Keratinocyte (primary cell): Measurements from ENCODE around the gene SLC17A2. TPM values are rescaled to one million over a fixed set of nuclear protein-coding genes. Genes with fewer than 3 reads are reported as not detected.

Experiments used
- DNase-seq: peaks from one replicate; pipeline ENCODE4 v3.0.0-alpha.2; 2011; ENCODE audit warnings: low read depth, missing footprints, low spot score
- FAIRE-seq: peaks from 2 replicates; lab custom pipeline; 2011; peaks lifted over from hg19 to GRCh38; lab: Jason Lieb, UNC
- H2AFZ ChIP-seq: 2 replicates; pipeline ENCODE4 v1.6.0; 2012; ENCODE audit warnings: low read length, control low read depth, inconsistent platforms; ENCODE audit not compliant: control insufficient read depth
- H3K27ac ChIP-seq: 2 replicates; pipeline ENCODE4 v1.5.1; 2011; ENCODE audit warnings: low read length; ENCODE audit not compliant: control insufficient read depth, insufficient read depth
- H3K27me3 ChIP-seq: 3 replicates; pipeline ENCODE4 v1.6.0; 2011; ENCODE audit warnings: low read length; ENCODE audit not compliant: control insufficient read depth, insufficient read depth; ENCODE audit errors: extremely low read depth
- H3K36me3 ChIP-seq, 2 experiments: 2 replicates in 1 of 2; 3 replicates in 1 of 2; pipeline ENCODE4 v1.5.1; 2011; ENCODE audit warnings: low read length in 2 of 2, mild to moderate bottlenecking in 1 of 2; ENCODE audit not compliant: control insufficient read depth in 2 of 2, insufficient read depth in 2 of 2; ENCODE audit errors: extremely low read depth in 1 of 2
- H3K4me1 ChIP-seq: 3 replicates; pipeline ENCODE4 v1.5.1; 2011; ENCODE audit warnings: low read length; ENCODE audit not compliant: control insufficient read depth, insufficient read depth; ENCODE audit errors: extremely low read depth
- H3K4me2 ChIP-seq: 3 replicates; pipeline ENCODE4 v1.6.0; 2011; ENCODE audit warnings: low read depth, low read length; ENCODE audit not compliant: control insufficient read depth, insufficient read depth; ENCODE audit errors: extremely low read depth
- H3K4me3 ChIP-seq, 3 experiments: fragments of 200-600 bp in 1 of 3; sonication (generic) in 1 of 3; 2 replicates in 2 of 3; 3 replicates in 1 of 3; pipeline ENCODE4 v1.5.1; 2011 to 2016; ENCODE audit warnings: low read length in 3 of 3, mild to moderate bottlenecking in 3 of 3, control low read depth in 2 of 3, inconsistent platforms in 1 of 3, low read depth in 1 of 3, mixed read lengths in 1 of 3, mixed run types in 1 of 3, moderate library complexity in 1 of 3; ENCODE audit not compliant: control insufficient read depth in 2 of 3, insufficient read depth in 2 of 3; ENCODE audit errors: extremely low read depth in 1 of 3
- H3K79me2 ChIP-seq: 2 replicates; pipeline ENCODE4 v1.6.0; 2012; ENCODE audit warnings: low read length; ENCODE audit not compliant: control insufficient read depth, insufficient read depth
- H3K9ac ChIP-seq: 3 replicates; pipeline ENCODE4 v1.6.0; 2011; ENCODE audit warnings: low read length; ENCODE audit not compliant: control insufficient read depth, insufficient read depth; ENCODE audit errors: extremely low read depth
- H3K9me1 ChIP-seq: 3 replicates; pipeline ENCODE4 v1.6.0; 2011; ENCODE audit warnings: low read length; ENCODE audit not compliant: control insufficient read depth, insufficient read depth; ENCODE audit errors: extremely low read depth
- H3K9me3 ChIP-seq: 2 replicates; pipeline ENCODE4 v1.5.1; 2012; ENCODE audit warnings: low read depth, low read length; ENCODE audit not compliant: control insufficient read depth
- H4K20me1 ChIP-seq: 3 replicates; pipeline ENCODE4 v1.6.0; 2011; ENCODE audit warnings: low read length; ENCODE audit not compliant: control insufficient read depth, insufficient read depth; ENCODE audit errors: extremely low read depth
- EZH2 ChIP-seq: IDR thresholded peaks from one replicate; pipeline ENCODE4 v1.6.1; 2012; ENCODE audit warnings: inconsistent platforms, mild to moderate bottlenecking, low read length, moderate library complexity
- dilution Hi-C: fragments of 300-500 bp; cut with MboI; formaldehyde crosslinking; loops from one replicate; pipeline ENCODE4 v1.7.0; 2020; ENCODE audit warnings: low sequenced_read_pairs; ENCODE audit not compliant: extremely low pct_ligation_motif_present
- polyA plus RNA-seq, 5 experiments: library from polyadenylated mRNA; depleted of rRNA in 3 of 5; stranded (reverse) in 3 of 5; stranded (forward) in 1 of 5; unstranded in 1 of 5; fragments of >200 nt; gene quantifications; 1 replicate in 1 of 5; 2 replicates in 3 of 5; 3 replicates in 1 of 5; pipeline versions ENCODE4 v1.2.1 to v1.2.3, GENCODE V29; 2011 to 2012; ENCODE audit warnings: missing spikeins in 2 of 5, low read depth in 1 of 5, low replicate concordance in 1 of 5
- TF ChIP-seq, protein P1 (sequence below), 3 experiments: IDR thresholded peaks in 1 of 3; conservative IDR thresholded peaks in 1 of 3; optimal IDR thresholded peaks in 1 of 3; 2 replicates in 2 of 3; 3 replicates in 1 of 3; pipeline versions ENCODE3 to v1.5.1; 2011; ENCODE audit warnings: low read length in 3 of 3, mild to moderate bottlenecking in 3 of 3, moderate library complexity in 2 of 3, control low read depth in 1 of 3, inconsistent platforms in 1 of 3; ENCODE audit not compliant: insufficient read depth in 2 of 3; ENCODE audit errors: extremely low read depth in 1 of 3

The SLC17A2 gene
- polyA plus RNA-seq, 1 donor (not counting 4 experiments of a cell fraction or from before 2014, with no cell fraction given), result not detected

DNA sequence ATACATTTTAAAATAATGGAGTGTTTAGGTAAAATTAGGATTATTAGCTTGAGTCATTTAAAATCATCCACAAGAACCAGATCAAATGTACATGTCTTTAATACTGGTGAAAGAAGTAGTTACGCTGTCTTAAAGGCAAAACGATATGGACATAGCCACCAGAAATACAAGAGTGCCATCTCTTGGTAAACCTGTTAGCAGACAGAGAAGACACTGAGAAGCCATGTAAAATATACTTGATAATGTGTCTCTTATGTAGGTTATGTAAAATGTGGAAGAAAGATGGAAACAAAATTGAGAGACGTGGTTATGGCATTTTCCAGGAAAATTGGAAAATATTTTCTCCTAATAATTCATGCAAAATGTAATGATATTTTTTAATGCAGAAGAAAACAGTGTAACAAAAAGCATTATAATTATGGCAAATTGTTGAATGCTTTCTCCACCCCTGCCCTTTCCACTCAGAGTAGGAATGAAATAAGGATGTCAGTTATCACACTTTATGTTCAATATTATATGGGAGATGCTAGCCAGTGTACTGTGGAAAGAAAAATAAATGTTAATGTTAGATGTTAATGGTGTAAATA, 12.2 kb upstream of the SLC17A2 start:
- DNase-seq, result no peak
- no peak overlapping the region for H3K9ac ChIP-seq

DNA sequence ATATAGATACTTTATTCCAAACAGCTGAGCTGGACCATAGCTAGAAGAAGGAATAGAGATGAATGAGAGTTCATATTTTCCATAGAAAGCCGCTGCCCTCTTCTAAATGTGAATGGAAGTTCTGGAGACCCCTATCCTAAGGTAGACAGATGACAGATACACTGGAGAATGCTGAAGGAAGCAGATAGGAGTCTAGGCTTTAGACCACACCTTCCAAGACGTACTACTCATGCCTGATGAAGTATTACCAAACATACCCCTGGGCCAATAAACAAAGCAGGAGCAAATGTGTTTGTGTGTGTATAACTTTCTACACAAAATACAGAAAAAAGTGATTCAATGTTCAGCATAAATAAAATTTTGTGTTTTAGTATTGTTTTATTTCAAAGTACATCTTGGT, 9.1 kb upstream of the SLC17A2 start:
- no peak for DNase-seq
- H2AFZ ChIP-seq, result no peak overlapping the region
- TF ChIP-seq EZH2, result no peak
- TF ChIP-seq, protein P1, sequence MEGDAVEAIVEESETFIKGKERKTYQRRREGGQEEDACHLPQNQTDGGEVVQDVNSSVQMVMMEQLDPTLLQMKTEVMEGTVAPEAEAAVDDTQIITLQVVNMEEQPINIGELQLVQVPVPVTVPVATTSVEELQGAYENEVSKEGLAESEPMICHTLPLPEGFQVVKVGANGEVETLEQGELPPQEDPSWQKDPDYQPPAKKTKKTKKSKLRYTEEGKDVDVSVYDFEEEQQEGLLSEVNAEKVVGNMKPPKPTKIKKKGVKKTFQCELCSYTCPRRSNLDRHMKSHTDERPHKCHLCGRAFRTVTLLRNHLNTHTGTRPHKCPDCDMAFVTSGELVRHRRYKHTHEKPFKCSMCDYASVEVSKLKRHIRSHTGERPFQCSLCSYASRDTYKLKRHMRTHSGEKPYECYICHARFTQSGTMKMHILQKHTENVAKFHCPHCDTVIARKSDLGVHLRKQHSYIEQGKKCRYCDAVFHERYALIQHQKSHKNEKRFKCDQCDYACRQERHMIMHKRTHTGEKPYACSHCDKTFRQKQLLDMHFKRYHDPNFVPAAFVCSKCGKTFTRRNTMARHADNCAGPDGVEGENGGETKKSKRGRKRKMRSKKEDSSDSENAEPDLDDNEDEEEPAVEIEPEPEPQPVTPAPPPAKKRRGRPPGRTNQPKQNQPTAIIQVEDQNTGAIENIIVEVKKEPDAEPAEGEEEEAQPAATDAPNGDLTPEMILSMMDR (optimal IDR thresholded peaks at IDR 0.05 in 1 of 3, IDR thresholded peaks at IDR 0.05 in 1 of 3, conservative IDR thresholded peaks at IDR 0.05 in 1 of 3; ENCODE audit: extremely low read depth in 1 of 3, insufficient read depth in 2 of 3, low read length in 3 of 3), result no peak
- dilution Hi-C loops, result no loop called here
- H3K79me2 ChIP-seq, result no peaks in the 10 kb centered on the region
- H3K9me3 ChIP-seq, result no peaks in the 10 kb centered on the region
- no peaks in the 10 kb centered on the region for H3K36me3 ChIP-seq
- no peak overlapping the region for H3K27ac ChIP-seq
- no peak overlapping the region for H3K4me2 ChIP-seq
- H4K20me1 ChIP-seq, result no peaks in the 10 kb centered on the region
- no peaks in the 10 kb centered on the region for H3K9me1 ChIP-seq
- no peak overlapping the region for H3K9ac ChIP-seq
- no peak for FAIRE-seq
- H3K27me3 ChIP-seq, result no peaks in the 10 kb centered on the region
- no peaks in the 10 kb centered on the region for H3K4me1 ChIP-seq
- H3K4me3 ChIP-seq, result no peak overlapping the region

More for the DNA sequence above, 12.2 kb upstream of the SLC17A2 start:
- Histone ChIP-seq H3K79me2 (no peaks in the 10 kb centered on the region), H3K36me3 (no peaks in the 10 kb centered on the region), H3K27ac (no peak overlapping the region), H2AFZ (no peak overlapping the region), H3K4me3 (no peak overlapping the region), H3K9me3 (no peaks in the 10 kb centered on the region), H4K20me1 (no peaks in the 10 kb centered on the region), H3K27me3 (no peaks in the 10 kb centered on the region), H3K4me1 (no peaks in the 10 kb centered on the region), H3K4me2 (no peak overlapping the region), H3K9me1 (no peaks in the 10 kb centered on the region)
- FAIRE-seq, result no peak
- TF ChIP-seq, protein P1 (optimal IDR thresholded peaks at IDR 0.05 in 1 of 3, IDR thresholded peaks at IDR 0.05 in 1 of 3, conservative IDR thresholded peaks at IDR 0.05 in 1 of 3; ENCODE audit: extremely low read depth in 1 of 3, insufficient read depth in 2 of 3, low read length in 3 of 3), result peak in 2 of 3 experiments; percentile 43 to 56
- no peak for TF ChIP-seq EZH2
- dilution Hi-C loops, result no loop called here
